Liver (tissue), 3 donors: ENCODE measurements around the gene SEZ6L.

ENCODE experiments used
- FOXA1 ChIP-seq: IDR thresholded peaks from 2 replicates; pipeline ENCODE4 v1.6.1; 2016; ENCODE audit warnings: antibody characterized with exemption
- GABPA ChIP-seq, 2 donors: IDR thresholded peaks in 1 of 2; conservative IDR thresholded peaks in 1 of 2; 2 replicates each; pipeline ENCODE4 v1.6.1; 2016; ENCODE audit warnings: antibody characterized with exemption in 2 of 2, mild to moderate bottlenecking in 1 of 2, moderate library complexity in 1 of 2
- HNF4G ChIP-seq: IDR thresholded peaks from 2 replicates; pipeline ENCODE4 v1.6.1; 2016; ENCODE audit warnings: antibody characterized with exemption
- RXRA ChIP-seq, 2 donors: IDR thresholded peaks; 2 replicates each; pipeline ENCODE4 v1.6.1; 2017 to 2018; ENCODE audit warnings: antibody characterized with exemption in 2 of 2, mild to moderate bottlenecking in 1 of 2
- SP1 ChIP-seq: IDR thresholded peaks from 2 replicates; pipeline ENCODE4 v1.6.1; 2018; ENCODE audit warnings: antibody characterized with exemption, mild to moderate bottlenecking
- TF ChIP-seq, protein P1 (sequence below): IDR thresholded peaks from 2 replicates; pipeline ENCODE4 v1.6.1; 2016; ENCODE audit warnings: antibody characterized with exemption
- TF ChIP-seq, protein P2 (sequence below): fragments of 150-350 bp; IDR thresholded peaks from 2 replicates; pipeline ENCODE4 v1.5.1; 2017; ENCODE audit warnings: improper control_type of control experiment, low read depth, low read length; ENCODE audit not compliant: missing input control
- TF ChIP-seq, protein P3 (sequence below): IDR thresholded peaks from 2 replicates; pipeline ENCODE4 v1.6.1; 2016; ENCODE audit warnings: antibody characterized with exemption, mild to moderate bottlenecking
- donor health status: healthy.
- donor health status: healthy.

DNA sequence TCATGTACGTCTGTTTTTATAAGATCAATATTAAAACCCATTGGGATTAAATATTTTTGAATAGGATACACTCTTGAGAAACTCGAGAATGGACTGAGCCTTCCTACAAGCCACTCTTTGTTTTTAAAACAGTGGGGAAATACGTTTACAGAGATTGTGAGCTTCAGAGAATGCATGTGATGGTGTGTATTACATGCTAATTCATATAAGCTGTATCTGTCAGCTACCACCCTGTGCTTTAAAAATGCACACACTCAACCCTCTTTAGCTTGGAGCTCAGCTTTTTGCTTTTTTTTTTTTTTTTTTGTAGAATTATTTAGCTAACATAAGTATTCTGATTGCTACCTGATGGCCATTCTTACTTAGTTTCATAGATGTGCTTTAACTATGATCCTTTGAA is 213.5 kb downstream of the SEZ6L start:
- TF ChIP-seq, protein P1, sequence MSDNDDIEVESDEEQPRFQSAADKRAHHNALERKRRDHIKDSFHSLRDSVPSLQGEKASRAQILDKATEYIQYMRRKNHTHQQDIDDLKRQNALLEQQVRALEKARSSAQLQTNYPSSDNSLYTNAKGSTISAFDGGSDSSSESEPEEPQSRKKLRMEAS = no peak
- TF ChIP-seq, protein P2, sequence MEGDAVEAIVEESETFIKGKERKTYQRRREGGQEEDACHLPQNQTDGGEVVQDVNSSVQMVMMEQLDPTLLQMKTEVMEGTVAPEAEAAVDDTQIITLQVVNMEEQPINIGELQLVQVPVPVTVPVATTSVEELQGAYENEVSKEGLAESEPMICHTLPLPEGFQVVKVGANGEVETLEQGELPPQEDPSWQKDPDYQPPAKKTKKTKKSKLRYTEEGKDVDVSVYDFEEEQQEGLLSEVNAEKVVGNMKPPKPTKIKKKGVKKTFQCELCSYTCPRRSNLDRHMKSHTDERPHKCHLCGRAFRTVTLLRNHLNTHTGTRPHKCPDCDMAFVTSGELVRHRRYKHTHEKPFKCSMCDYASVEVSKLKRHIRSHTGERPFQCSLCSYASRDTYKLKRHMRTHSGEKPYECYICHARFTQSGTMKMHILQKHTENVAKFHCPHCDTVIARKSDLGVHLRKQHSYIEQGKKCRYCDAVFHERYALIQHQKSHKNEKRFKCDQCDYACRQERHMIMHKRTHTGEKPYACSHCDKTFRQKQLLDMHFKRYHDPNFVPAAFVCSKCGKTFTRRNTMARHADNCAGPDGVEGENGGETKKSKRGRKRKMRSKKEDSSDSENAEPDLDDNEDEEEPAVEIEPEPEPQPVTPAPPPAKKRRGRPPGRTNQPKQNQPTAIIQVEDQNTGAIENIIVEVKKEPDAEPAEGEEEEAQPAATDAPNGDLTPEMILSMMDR = no peak
- no peak for TF ChIP-seq HNF4G
- no peak for TF ChIP-seq SP1
- TF ChIP-seq, protein P3, sequence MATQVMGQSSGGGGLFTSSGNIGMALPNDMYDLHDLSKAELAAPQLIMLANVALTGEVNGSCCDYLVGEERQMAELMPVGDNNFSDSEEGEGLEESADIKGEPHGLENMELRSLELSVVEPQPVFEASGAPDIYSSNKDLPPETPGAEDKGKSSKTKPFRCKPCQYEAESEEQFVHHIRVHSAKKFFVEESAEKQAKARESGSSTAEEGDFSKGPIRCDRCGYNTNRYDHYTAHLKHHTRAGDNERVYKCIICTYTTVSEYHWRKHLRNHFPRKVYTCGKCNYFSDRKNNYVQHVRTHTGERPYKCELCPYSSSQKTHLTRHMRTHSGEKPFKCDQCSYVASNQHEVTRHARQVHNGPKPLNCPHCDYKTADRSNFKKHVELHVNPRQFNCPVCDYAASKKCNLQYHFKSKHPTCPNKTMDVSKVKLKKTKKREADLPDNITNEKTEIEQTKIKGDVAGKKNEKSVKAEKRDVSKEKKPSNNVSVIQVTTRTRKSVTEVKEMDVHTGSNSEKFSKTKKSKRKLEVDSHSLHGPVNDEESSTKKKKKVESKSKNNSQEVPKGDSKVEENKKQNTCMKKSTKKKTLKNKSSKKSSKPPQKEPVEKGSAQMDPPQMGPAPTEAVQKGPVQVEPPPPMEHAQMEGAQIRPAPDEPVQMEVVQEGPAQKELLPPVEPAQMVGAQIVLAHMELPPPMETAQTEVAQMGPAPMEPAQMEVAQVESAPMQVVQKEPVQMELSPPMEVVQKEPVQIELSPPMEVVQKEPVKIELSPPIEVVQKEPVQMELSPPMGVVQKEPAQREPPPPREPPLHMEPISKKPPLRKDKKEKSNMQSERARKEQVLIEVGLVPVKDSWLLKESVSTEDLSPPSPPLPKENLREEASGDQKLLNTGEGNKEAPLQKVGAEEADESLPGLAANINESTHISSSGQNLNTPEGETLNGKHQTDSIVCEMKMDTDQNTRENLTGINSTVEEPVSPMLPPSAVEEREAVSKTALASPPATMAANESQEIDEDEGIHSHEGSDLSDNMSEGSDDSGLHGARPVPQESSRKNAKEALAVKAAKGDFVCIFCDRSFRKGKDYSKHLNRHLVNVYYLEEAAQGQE = no peak
- no peak for TF ChIP-seq GABPA (IDR thresholded peaks at IDR 0.05 in 1 of 2, conservative IDR thresholded peaks at IDR 0.05 in 1 of 2)
- TF ChIP-seq FOXA1 = no peak
- no peak for TF ChIP-seq RXRA (IDR thresholded peaks at IDR 0.05)
